MM.1S (cell line): ENCODE results near the gene CKMT2.
"Not testable (repeated sequence)": the region's sequence is repeated elsewhere in the genome, so short reads cannot be mapped to it uniquely, and the experiment has no call there.

ENCODE experiments used
- EZH2 ChIP-seq: fragments of 300-600 bp; sonication (generic); optimal IDR thresholded peaks from 2 replicates; pipeline ENCODE3; 2017; ENCODE audit warnings: low read depth, mild to moderate bottlenecking, antibody characterized with exemption, low read length, mixed read lengths
- EZH2phosphoT487 ChIP-seq: fragments of 300-600 bp; sonication (generic); IDR thresholded peaks from 2 replicates; pipeline ENCODE4 v1.6.1; 2018; ENCODE audit warnings: antibody characterized with exemption, low read length
- TF ChIP-seq, protein P1 (sequence below): fragments of 300-600 bp; sonication (generic); IDR thresholded peaks from 2 replicates; pipeline ENCODE4 v1.5.1; 2016; ENCODE audit warnings: antibody characterized with exemption, low read length, mixed read lengths

DNA sequence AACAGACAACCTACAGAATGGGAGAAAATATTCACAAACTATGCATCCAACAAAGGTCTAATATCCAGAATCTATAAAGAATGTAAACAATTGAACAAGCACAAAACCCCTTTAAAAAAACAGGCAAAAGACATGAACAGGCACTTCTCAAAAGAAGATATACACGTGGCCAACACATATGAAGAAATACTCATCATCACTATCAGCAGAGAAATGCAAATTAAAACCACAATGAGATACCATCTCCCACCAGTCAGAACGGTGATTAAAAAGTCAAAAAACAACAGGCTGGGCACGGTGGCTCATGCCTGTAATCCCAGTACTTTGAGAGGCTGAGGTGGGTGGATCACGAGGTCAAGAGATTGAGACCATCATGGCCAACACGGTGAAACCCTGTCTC is 60.9 kb downstream of the CKMT2 start:
- TF ChIP-seq, protein P1, sequence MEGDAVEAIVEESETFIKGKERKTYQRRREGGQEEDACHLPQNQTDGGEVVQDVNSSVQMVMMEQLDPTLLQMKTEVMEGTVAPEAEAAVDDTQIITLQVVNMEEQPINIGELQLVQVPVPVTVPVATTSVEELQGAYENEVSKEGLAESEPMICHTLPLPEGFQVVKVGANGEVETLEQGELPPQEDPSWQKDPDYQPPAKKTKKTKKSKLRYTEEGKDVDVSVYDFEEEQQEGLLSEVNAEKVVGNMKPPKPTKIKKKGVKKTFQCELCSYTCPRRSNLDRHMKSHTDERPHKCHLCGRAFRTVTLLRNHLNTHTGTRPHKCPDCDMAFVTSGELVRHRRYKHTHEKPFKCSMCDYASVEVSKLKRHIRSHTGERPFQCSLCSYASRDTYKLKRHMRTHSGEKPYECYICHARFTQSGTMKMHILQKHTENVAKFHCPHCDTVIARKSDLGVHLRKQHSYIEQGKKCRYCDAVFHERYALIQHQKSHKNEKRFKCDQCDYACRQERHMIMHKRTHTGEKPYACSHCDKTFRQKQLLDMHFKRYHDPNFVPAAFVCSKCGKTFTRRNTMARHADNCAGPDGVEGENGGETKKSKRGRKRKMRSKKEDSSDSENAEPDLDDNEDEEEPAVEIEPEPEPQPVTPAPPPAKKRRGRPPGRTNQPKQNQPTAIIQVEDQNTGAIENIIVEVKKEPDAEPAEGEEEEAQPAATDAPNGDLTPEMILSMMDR: not testable (repeated sequence)
- not testable (repeated sequence) for TF ChIP-seq EZH2, EZH2phosphoT487
